Parathyroid adenoma (tissue), 2 donors: ENCODE results near the gene SND1.

Experiments used
- H2AFZ ChIP-seq: fragments of 300-600 bp; sonication (generic); one replicate; pipeline ENCODE4 v1.7.0; 2017; ENCODE audit warnings: antibody characterized with exemption, mild to moderate bottlenecking
- H3K27ac ChIP-seq: fragments of 300-600 bp; sonication (generic); one replicate; pipeline ENCODE4 v1.7.0; 2017
- H3K27me3 ChIP-seq: fragments of 300-600 bp; sonication (generic); one replicate; pipeline ENCODE4 v1.7.0; 2017; ENCODE audit warnings: low read length; ENCODE audit not compliant: control insufficient read depth, insufficient read depth
- H3K36me3 ChIP-seq: fragments of 300-600 bp; sonication (generic); one replicate; pipeline ENCODE4 v1.7.0; 2017; ENCODE audit warnings: low read length; ENCODE audit not compliant: control insufficient read depth, insufficient read depth
- H3K4me1 ChIP-seq: fragments of 300-600 bp; sonication (generic); one replicate; pipeline ENCODE4 v1.7.0; 2017; ENCODE audit warnings: control low read depth
- H3K4me2 ChIP-seq: fragments of 300-600 bp; sonication (generic); one replicate; pipeline ENCODE4 v1.7.0; 2017; ENCODE audit warnings: low read length
- H3K4me3 ChIP-seq: fragments of 300-600 bp; sonication (generic); one replicate; pipeline ENCODE4 v1.7.0; 2017; ENCODE audit warnings: low read depth, low read length
- H3K79me2 ChIP-seq: fragments of 300-600 bp; sonication (generic); one replicate; pipeline ENCODE4 v1.7.0; 2017; ENCODE audit warnings: control low read depth
- H3K9ac ChIP-seq: fragments of 300-600 bp; sonication (generic); one replicate; pipeline ENCODE4 v1.7.0; 2017; ENCODE audit warnings: mild to moderate bottlenecking
- H3K9me3 ChIP-seq: fragments of 300-600 bp; sonication (generic); one replicate; pipeline ENCODE4 v1.7.0; 2017; ENCODE audit warnings: low read length; ENCODE audit not compliant: control insufficient read depth
- TF ChIP-seq, protein P1 (sequence below): fragments of 300-600 bp; sonication (generic); IDR thresholded peaks from one replicate; pipeline ENCODE4 v1.7.0; 2017; ENCODE audit warnings: antibody characterized with exemption, mild to moderate bottlenecking
- donor health status: primary hyperparathyroidism.

Gene SND1

DNA sequence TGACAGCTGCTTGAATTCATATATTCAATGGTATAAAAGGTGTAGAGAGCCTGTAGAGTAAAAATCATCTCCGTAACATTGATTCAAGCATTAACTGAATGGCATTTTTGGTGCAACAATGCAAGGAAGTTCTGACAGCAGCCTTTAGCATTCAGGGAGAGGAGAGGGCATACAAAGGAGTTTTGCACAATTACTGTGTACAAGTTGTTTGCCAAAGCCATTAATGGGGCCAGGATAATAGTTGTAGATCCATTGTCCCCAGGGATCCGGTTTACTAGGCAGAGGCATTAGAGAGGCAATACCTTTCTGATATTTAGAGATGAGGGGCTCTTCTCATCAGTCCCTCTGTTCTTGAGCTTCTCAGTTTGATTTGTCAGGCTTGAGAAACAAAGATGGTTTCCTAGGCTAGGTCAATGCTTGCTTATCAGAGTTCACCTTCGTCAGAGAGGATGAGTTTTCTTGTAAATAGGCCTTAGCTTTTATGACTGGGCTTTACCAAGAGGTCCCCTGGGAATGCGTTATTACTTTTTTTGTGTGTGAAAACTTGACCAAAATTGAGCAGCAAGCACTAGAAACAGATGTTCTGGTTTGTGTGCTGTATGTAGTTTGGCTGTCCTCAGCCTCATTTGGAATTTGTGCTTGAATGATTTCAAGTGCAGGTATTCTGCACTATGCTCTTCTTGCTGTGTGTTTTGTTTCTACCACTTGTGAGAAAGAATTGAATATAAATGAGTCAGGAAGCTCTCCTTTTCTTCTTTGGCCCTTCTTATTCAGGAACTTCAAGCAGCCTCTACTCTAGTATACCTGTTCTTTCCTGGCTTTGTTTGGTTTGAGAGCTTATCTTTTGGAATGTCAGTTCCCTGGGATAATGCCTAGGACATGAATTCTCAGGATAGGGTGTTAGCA lies 32.0 kb downstream of the SND1 start:
- Histone ChIP-seq H2AFZ (no peak overlapping the region), H3K4me2 (no peak overlapping the region), H3K27ac (no peak overlapping the region), H3K4me1 (no peaks in the 10 kb centered on the region), H3K9ac (no peak overlapping the region), H3K79me2 (peaks cover 16% of the 10 kb centered on the region), H3K9me3 (no peaks in the 10 kb centered on the region), H3K27me3 (no peaks in the 10 kb centered on the region), H3K36me3 (no peaks in the 10 kb centered on the region), H3K4me3 (no peak overlapping the region)
- TF ChIP-seq, protein P1, sequence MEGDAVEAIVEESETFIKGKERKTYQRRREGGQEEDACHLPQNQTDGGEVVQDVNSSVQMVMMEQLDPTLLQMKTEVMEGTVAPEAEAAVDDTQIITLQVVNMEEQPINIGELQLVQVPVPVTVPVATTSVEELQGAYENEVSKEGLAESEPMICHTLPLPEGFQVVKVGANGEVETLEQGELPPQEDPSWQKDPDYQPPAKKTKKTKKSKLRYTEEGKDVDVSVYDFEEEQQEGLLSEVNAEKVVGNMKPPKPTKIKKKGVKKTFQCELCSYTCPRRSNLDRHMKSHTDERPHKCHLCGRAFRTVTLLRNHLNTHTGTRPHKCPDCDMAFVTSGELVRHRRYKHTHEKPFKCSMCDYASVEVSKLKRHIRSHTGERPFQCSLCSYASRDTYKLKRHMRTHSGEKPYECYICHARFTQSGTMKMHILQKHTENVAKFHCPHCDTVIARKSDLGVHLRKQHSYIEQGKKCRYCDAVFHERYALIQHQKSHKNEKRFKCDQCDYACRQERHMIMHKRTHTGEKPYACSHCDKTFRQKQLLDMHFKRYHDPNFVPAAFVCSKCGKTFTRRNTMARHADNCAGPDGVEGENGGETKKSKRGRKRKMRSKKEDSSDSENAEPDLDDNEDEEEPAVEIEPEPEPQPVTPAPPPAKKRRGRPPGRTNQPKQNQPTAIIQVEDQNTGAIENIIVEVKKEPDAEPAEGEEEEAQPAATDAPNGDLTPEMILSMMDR = no peak

DNA sequence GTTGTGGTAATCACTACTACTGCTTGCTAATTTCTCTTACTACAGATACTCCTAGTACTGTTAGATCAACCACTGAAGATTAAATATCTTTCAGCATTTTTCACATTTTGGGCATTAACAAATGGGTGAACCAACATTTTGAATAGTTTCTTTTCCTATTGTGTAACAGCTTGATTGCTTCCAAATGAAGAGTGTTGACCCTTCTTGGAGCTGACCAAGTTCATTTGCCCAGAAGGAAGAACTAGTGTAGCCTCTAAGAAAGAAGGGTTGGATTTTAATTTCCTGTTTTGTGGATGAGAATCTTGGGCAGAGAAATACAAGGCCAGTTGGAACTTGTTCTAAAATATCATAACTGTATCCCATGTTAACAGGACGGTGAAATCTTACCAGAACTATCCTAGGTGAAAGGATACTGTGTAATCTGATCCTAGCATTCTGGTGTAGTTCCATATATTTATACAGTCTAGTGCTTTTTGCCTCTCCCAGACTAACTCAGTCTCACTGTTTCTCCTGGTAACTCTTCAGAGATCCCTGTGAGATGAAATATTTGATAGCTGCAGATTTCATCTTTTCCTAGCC lies 37.3 kb downstream of the SND1 start:
- Histone ChIP-seq H3K79me2 (peaks cover 12% of the 10 kb centered on the region), H3K36me3 (no peaks in the 10 kb centered on the region), H3K9me3 (no peaks in the 10 kb centered on the region), H3K27ac (no peak overlapping the region), H2AFZ (no peak overlapping the region), H3K4me2 (no peak overlapping the region), H3K27me3 (no peaks in the 10 kb centered on the region), H3K9ac (no peak overlapping the region), H3K4me1 (peaks cover 8% of the 10 kb centered on the region), H3K4me3 (no peak overlapping the region)
- TF ChIP-seq, protein P1 = no peak

DNA sequence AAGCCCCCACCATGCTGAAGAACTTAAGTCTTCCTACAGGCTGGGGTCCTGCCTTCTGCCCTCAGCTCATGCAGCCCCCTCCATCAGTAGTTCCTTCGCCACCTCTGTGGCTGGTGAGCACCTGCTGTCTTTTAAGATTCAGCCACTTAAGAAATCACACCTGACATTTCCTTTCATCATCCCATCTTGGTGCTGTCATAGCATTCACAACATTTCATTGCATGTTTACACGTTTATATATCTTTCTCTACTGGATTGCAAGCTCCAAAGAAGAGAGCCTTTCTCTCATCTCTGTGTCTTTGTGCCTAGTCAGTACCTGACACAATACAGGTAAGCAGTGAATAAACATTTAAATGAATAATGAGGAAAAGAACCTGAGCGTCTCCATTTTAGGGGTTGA lies 38.3 kb downstream of the SND1 start:
- Histone ChIP-seq H3K4me2 (no peak overlapping the region), H3K27me3 (no peaks in the 10 kb centered on the region), H3K79me2 (peaks cover 15% of the 10 kb centered on the region), H3K4me1 (peaks cover 13% of the 10 kb centered on the region), H3K9me3 (no peaks in the 10 kb centered on the region), H3K9ac (no peak overlapping the region), H3K4me3 (no peak overlapping the region), H3K36me3 (no peaks in the 10 kb centered on the region), H3K27ac (no peak overlapping the region), H2AFZ (no peak overlapping the region)
- TF ChIP-seq, protein P1 = no peak

DNA sequence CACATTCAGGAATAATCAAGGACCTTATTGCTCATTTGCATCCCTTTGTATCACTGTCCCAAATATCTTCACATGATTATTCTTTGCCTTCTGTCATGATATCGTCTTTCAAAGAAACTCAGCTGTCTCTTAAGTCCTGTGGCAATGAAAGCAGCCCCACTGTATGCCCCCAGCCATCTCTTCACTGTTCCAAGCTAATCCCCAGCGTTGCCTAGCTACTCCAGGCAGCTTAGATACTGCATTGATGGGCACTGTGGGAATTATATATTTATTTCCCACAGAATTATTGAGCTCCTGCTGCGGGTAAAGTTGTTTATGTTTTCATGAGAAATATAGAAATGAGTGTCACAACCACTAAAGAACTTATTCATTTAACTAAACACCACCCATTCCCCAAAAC lies 38.8 kb downstream of the SND1 start:
- no peak overlapping the region for H3K27ac ChIP-seq

More for the DNA sequence above, 38.8 kb downstream of the SND1 start:
- no peak overlapping the region for H3K4me3 ChIP-seq
- H3K36me3 ChIP-seq = no peaks in the 10 kb centered on the region
- H3K9ac ChIP-seq = no peak overlapping the region
- TF ChIP-seq, protein P1 = no peak
- peaks cover 20% of the 10 kb centered on the region for H3K79me2 ChIP-seq
- H3K4me2 ChIP-seq = no peak overlapping the region
- no peaks in the 10 kb centered on the region for H3K9me3 ChIP-seq
- no peak overlapping the region for H2AFZ ChIP-seq
- peaks cover 13% of the 10 kb centered on the region for H3K4me1 ChIP-seq
- no peaks in the 10 kb centered on the region for H3K27me3 ChIP-seq
